LNCaP clone FGC (cell line): Measurements from ENCODE around the gene USP10.

Source experiments
- DNase-seq: peaks from one replicate; pipeline ENCODE4 v3.0.0-alpha.2; 2011; ENCODE audit warnings: low read depth
- H3K4me3 ChIP-seq: 2 replicates; pipeline ENCODE4 v1.5.1; 2011; ENCODE audit warnings: mild to moderate bottlenecking, low read depth, low read length, control low read depth
- CTCF ChIP-seq: IDR thresholded peaks from 2 replicates; pipeline ENCODE4 v1.5.1; 2012; ENCODE audit warnings: mild to moderate bottlenecking; ENCODE audit not compliant: control insufficient read depth, insufficient read depth; ENCODE audit errors: extremely low read depth

Gene USP10

DNA sequence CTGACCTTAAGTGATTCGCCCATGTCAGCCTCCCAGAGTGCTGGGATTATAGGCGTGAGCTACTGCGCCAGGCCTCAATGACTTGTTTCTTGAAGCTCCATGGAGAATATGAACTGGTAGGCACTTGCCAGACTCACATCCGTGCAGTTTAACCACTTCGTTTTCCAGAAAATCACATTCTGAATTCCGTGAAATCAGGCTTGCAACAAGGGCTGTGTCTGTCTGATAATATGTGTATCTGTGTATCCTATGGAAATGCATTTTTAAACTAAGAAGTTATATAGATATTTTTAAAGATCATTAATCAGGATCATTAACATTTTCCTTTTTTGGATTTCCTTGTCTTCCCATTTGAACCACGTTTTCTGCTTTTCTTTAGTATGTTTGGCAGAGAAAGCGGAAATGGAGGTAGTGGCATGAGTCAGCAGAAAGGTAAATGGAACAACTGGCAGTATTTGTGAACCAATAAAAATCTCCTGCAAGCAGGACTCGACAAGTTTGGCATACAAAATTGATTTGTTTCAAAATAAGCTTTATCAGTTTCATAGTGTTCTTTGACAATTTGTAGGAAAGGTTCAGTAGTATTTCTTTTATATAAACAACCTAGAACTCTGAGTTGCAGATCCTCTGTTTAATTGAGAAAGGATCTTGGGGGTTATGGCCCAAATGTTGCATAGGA is 33.0 kb downstream of the USP10 start:
- peak; percentile 93 for DNase-seq
- H3K4me3 ChIP-seq, result peak overlapping the region; percentile 41
- no peak for TF ChIP-seq CTCF

DNA sequence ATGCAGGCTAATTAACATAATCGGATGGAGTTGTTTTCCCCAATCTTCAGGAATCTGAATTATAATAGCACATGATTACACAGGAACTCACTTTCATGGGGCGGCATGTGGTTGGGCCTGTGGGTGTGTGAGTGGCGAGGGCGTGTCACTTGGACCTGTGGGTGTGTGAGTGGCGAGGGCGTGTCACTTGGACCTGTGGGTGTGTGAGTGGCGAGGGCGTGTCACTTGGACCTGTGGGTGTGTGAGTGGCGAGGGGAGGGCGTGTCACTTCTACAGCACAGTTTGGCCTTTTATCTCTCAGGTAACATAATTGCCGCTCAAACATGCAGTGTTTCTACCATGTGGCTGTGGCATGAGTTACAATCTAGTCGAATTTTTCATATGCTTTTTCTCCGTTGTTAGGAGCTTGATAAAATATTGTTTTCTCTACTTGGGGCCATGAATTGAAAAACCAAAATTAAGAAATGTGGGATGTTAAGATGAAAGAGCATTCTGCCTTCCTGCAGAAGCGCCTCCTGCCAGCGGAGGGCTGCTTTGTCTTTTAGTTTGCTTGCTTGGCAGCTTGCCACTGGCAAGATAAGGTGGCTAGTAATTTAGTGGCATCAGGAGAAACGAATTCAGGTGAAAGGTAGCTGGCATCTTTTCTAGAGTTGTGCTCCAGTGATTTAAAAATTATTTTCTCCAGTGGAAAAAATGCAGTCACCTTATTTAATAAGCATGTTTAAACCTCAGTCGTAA is 36.2 kb downstream of the USP10 start:
- no peak overlapping the region for H3K4me3 ChIP-seq
- DNase-seq, result no peak
- peak; percentile 37 for TF ChIP-seq CTCF

GRCh38 chr16:84737192-84738011 is 37.6 kb downstream of the USP10 start:
- DNase-seq, result peak; percentile 74

GRCh38 chr16:84738255-84739038 is 38.6 kb downstream of the USP10 start:
- peak; percentile 83 for DNase-seq
- H3K4me3 ChIP-seq, result no peak overlapping the region
- TF ChIP-seq CTCF, result peak; percentile 89

More at GRCh38 chr16:84737192-84738011, 37.6 kb downstream of the USP10 start:
- no peak overlapping the region for H3K4me3 ChIP-seq
- TF ChIP-seq CTCF, result 0 out of 2 replicates have a peak, but pooled peaks have one; percentile 13

GRCh38 chr16:84739349-84740124 is 39.7 kb downstream of the USP10 start:
- no peak overlapping the region for H3K4me3 ChIP-seq
- TF ChIP-seq CTCF, result no peak
- DNase-seq, result no peak
